Thoracic aorta (tissue), 2 donors: ENCODE measurements around the gene AXIN1. TPM values are rescaled to one million over a fixed set of nuclear protein-coding genes. Genes with fewer than 3 reads are reported as not detected.
"Not testable (repeated sequence)": the region's sequence is repeated elsewhere in the genome, so short reads cannot be mapped to it uniquely, and the experiment has no call there.

ENCODE experiments used
- ATAC-seq: fragments of 150-250 bp; one replicate; pipeline ENCODE4 v1.8.0; 2017; ENCODE audit warnings: low read depth; ENCODE audit not compliant: insufficient number of reproducible peaks, low FRiP score
- DNase-seq: peaks from one replicate; pipeline ENCODE4 v3.0.0-alpha.2; 2020; ENCODE audit warnings: low spot score
- H3K27ac ChIP-seq, 2 donors: fragments of 200-600 bp; sonication (generic); 1 replicate in 1 of 2; 2 replicates in 1 of 2; pipeline ENCODE4 v1.5.1; 2016; ENCODE audit warnings: mild to moderate bottlenecking in 2 of 2, moderate library complexity in 2 of 2
- H3K27me3 ChIP-seq: fragments of 200-600 bp; sonication (generic); replicated peaks from 2 replicates; pipeline ENCODE4 v1.6.0; 2016; ENCODE audit warnings: mild to moderate bottlenecking; ENCODE audit not compliant: insufficient read depth
- H3K36me3 ChIP-seq: fragments of 200-600 bp; sonication (generic); one replicate; pipeline ENCODE4 v1.5.1; 2016
- H3K4me1 ChIP-seq, 2 donors: fragments of 200-600 bp; sonication (generic); 1 replicate in 1 of 2; 2 replicates in 1 of 2; pipeline versions ENCODE4 v1.5.1 to v1.6.0; 2016; ENCODE audit warnings: low read depth in 2 of 2, mild to moderate bottlenecking in 1 of 2; ENCODE audit not compliant: control insufficient read depth in 1 of 2
- H3K4me3 ChIP-seq: fragments of 200-600 bp; sonication (generic); 2 replicates; pipeline ENCODE4 v1.5.1; 2016; ENCODE audit warnings: mild to moderate bottlenecking
- H3K9me3 ChIP-seq: fragments of 200-600 bp; sonication (generic); 2 replicates; pipeline ENCODE4 v1.5.1; 2016
- total RNA-seq, 2 donors: library from RNA; depleted of rRNA; stranded (reverse); fragments of >200 nt; gene quantifications; one replicate each; pipeline versions ENCODE4 v1.1.0 to v1.2.3, GENCODE V29; 2016
- TF ChIP-seq, protein P1 (sequence below): fragments of 200-600 bp; sonication (generic); IDR thresholded peaks from one replicate; pipeline ENCODE4 v1.5.1; 2019; ENCODE audit warnings: antibody characterized with exemption

AXIN1 gene
- total RNA-seq, 2 donors from 2014 or later: 20.0 to 27.2 TPM

DNA sequence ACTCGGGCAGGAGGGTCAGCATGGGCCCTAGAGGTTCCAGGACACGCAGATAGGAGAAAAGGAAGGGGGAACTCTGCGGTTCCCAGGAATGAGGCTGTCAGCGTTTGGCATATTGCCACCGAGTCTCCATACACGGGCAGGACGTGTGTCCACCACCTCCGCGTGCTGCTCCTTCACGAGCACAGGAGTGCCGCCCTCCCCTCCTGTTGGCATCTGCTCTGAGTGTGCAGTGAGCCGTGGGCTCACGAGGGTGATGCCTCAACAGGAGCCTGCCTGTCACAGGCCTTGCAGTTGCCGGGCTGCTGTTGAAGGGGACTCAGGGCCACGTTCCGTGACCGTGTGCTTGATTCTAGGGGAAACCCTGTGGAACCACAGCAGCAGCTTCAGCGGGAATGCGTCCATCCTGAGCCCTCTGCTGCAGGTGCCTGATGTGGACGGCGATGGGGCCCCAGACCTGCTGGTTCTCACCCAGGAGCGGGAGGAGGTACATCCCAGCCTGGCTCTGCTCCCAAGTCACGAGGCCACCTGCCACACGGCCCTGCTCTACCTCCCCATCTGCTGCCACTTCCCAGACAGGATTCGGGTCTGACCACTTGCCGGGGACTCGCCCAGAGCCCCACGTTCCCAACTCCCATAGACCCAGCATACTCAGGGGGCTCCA is 91.4 kb downstream of the AXIN1 start:
- DNase-seq: no peak
- H3K9me3 ChIP-seq: no peaks in the 10 kb centered on the region
- no peaks in the 10 kb centered on the region for H3K4me1 ChIP-seq
- no peak overlapping the region for H3K27ac ChIP-seq
- no peaks in the 10 kb centered on the region for H3K27me3 ChIP-seq
- TF ChIP-seq, protein P1, sequence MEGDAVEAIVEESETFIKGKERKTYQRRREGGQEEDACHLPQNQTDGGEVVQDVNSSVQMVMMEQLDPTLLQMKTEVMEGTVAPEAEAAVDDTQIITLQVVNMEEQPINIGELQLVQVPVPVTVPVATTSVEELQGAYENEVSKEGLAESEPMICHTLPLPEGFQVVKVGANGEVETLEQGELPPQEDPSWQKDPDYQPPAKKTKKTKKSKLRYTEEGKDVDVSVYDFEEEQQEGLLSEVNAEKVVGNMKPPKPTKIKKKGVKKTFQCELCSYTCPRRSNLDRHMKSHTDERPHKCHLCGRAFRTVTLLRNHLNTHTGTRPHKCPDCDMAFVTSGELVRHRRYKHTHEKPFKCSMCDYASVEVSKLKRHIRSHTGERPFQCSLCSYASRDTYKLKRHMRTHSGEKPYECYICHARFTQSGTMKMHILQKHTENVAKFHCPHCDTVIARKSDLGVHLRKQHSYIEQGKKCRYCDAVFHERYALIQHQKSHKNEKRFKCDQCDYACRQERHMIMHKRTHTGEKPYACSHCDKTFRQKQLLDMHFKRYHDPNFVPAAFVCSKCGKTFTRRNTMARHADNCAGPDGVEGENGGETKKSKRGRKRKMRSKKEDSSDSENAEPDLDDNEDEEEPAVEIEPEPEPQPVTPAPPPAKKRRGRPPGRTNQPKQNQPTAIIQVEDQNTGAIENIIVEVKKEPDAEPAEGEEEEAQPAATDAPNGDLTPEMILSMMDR: no peak
- H3K4me3 ChIP-seq: no peak overlapping the region
- ATAC-seq: no peak
- H3K36me3 ChIP-seq: peaks cover 41% of the 10 kb centered on the region

DNA sequence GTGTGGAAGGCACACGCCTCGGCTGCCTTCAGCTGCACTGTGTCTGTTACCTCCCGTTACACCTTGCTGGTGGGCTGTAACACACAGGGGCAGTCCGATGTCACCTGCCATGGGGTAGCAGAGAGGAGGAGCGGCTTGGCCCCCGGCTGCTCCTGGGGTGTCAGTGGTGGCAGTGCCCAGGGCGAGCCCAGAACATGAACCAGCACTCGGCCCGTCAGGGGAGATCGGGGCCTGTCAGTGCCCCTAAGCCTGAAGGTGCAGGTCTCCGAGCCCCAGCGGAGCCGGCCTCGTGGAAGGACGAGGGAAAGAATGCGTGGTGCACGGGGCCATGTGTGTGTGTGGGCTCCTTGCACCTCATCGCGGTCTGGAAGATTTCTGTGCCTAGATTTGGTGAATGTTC is 92.2 kb downstream of the AXIN1 start:
- Histone ChIP-seq H3K27me3 (no peaks in the 10 kb centered on the region), H3K4me3 (no peak overlapping the region), H3K36me3 (peaks cover 41% of the 10 kb centered on the region), H3K9me3 (no peaks in the 10 kb centered on the region), H3K4me1 (no peaks in the 10 kb centered on the region), H3K27ac (no peak overlapping the region)
- TF ChIP-seq, protein P1: no peak
- ATAC-seq (no peak), DNase-seq (no peak)

DNA sequence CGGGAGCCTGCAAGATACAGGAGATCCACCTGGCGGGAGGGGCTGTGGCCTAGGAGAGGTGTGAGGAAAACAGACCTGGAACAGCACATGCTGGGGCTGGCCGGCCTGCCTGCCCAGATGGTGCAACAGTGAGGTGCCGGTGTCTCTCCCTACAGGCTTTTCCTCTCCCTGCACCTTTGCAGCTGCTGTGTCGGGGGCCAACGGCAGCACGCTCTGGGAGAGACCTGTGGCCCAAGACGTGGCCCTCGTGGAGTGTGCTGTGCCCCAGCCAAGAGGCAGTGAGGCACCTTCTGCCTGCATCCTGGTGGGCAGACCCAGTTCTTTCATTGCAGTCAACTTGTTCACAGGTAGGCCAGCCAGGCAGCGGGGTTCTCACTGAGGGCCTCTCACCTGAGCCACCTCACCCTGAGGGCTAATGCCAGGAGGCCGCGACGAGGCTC is 92.7 kb downstream of the AXIN1 start:
- Histone ChIP-seq H3K27ac (no peak overlapping the region), H3K4me1 (no peaks in the 10 kb centered on the region), H3K9me3 (no peaks in the 10 kb centered on the region), H3K36me3 (peaks cover 41% of the 10 kb centered on the region), H3K4me3 (no peak overlapping the region), H3K27me3 (no peaks in the 10 kb centered on the region)
- TF ChIP-seq, protein P1: no peak
- DNase-seq (no peak), ATAC-seq (no peak)

DNA sequence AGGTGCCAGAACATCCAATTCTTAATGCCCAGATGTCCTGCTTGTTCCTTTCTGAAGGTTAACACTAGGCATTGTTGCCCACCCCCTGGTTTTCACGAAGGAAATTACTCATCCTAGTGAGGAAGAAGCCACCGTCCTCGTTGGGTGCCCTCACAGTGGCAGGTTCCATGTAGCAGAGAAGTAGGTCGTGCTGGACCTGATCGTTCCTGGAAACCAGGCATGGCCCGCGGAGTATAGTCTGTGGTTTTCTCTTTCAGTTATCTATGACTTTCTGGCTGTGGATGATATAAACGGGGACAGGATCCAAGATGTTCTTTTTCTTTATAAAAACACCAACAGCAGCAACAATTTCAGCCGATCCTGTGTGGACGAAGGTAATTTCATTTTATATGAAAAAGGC is 93.3 kb downstream of the AXIN1 start:
- peaks cover 46% of the 10 kb centered on the region for H3K36me3 ChIP-seq
- H3K27me3 ChIP-seq: no peaks in the 10 kb centered on the region

DNA sequence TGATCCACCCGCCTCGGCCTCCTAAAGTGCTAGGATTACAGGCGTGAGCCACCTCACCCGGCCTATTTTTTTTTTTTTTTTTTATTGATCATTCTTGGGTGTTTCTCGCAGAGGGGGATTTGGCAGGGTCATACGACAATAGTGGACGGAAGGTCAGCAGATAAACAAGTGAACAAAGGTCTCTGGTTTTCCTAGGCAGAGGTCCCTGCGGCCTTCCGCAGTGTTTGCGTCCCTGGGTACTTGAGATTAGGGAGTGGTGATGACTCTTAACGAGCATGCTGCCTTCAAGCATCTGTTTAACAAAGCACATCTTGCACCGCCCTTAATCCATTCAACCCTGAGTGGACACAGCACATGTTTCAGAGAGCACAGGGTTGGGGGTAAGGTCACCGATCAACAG is 94.4 kb downstream of the AXIN1 start:
- H3K9me3 ChIP-seq, H3K27me3 ChIP-seq, H3K27ac ChIP-seq, H3K4me1 ChIP-seq, DNase-seq, ATAC-seq, H3K4me3 ChIP-seq: not testable (repeated sequence)
- H3K36me3 ChIP-seq: peaks cover 37% of the 10 kb centered on the region

More for the DNA sequence above, 93.3 kb downstream of the AXIN1 start:
- H3K4me1 ChIP-seq: no peaks in the 10 kb centered on the region
- H3K4me3 ChIP-seq: no peak overlapping the region
- ATAC-seq (no peak), DNase-seq (no peak)
- H3K9me3 ChIP-seq: no peaks in the 10 kb centered on the region
- TF ChIP-seq, protein P1: no peak
- no peak overlapping the region for H3K27ac ChIP-seq

DNA sequence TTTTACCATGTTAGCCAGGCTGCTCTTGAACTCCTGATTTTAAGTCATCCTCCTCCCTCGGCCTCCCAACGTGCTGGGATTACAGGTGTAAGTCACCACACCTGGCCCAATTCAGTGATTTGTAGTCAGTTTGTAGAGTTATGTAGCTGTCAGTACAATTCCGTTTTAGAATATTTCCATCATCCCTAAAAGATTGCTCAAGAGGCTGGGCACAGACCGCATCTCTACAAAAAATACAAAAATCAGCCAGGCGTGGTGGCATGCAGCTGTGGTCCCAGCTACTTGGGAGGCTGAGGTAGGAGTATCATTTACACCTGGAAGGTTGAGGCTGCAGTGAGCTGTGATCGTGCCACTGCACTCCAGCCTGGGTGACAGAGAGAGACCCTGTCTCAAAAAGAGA is 97.3 kb downstream of the AXIN1 start:
- Histone ChIP-seq H3K9me3 (no peaks in the 10 kb centered on the region), H3K36me3 (peaks cover 28% of the 10 kb centered on the region), H3K27ac (no peak overlapping the region), H3K27me3 (no peaks in the 10 kb centered on the region), H3K4me1 (no peaks in the 10 kb centered on the region), H3K4me3 (no peak overlapping the region)
- TF ChIP-seq, protein P1: no peak
- no peak for DNase-seq
- no peak for ATAC-seq
